Frontal cortex (tissue), 4 donors: ENCODE data around the gene EIF2A. TPM values are rescaled to one million over a fixed set of nuclear protein-coding genes. Genes with fewer than 3 reads are reported as not detected.

ENCODE experiments used
- DNase-seq, 2 donors: peaks; one replicate each; pipeline ENCODE4 v3.0.0; 2012; ENCODE audit warnings: low spot score in 2 of 2
- FAIRE-seq: peaks from 2 replicates; lab custom pipeline; 2012; peaks lifted over from hg19 to GRCh38; lab: Jason Lieb, UNC
- total RNA-seq: library from RNA; depleted of rRNA; stranded (reverse); fragments of >200 nt; gene quantifications from one replicate; pipeline ENCODE4 v1.2.3, GENCODE V29; 2014
- donor health status: control.
- donor health status: control.
- donor health status: control.

The EIF2A gene
- total RNA-seq, 1 donor from 2014 or later = 201 TPM

- FAIRE-seq (no peak), DNase-seq (no peak)
Observed at GRCh38 chr3:150540991-150541390, 5.6 kb upstream of the EIF2A start.

- DNase-seq (no peak), FAIRE-seq (no peak)
Observed at GRCh38 chr3:150543128-150543527, 3.5 kb upstream of the EIF2A start.

GRCh38 chr3:150543531-150543930, 3.1 kb upstream of the EIF2A start:
- no peak for FAIRE-seq
- DNase-seq = no peak

- no peak for FAIRE-seq
Observed at GRCh38 chr3:150544041-150544440, 2.5 kb upstream of the EIF2A start.

GRCh38 chr3:150544726-150545125, 1.9 kb upstream of the EIF2A start:
- FAIRE-seq (no peak), DNase-seq (no peak)

More at GRCh38 chr3:150544041-150544440, 2.5 kb upstream of the EIF2A start:
- no peak for DNase-seq

GRCh38 chr3:150545419-150546225, 965 bp upstream of the EIF2A start:
- FAIRE-seq = no peak
- no peak for DNase-seq

GRCh38 chr3:150547045-150547741, 606 bp downstream of the EIF2A start:
- FAIRE-seq = no peak
- no peak for DNase-seq

- FAIRE-seq = no peak
- DNase-seq = no peak
Observed at GRCh38 chr3:150555859-150556436, 9.4 kb downstream of the EIF2A start.

- DNase-seq (no peak), FAIRE-seq (no peak)
Observed at GRCh38 chr3:150556792-150557191, 10.2 kb downstream of the EIF2A start.

- FAIRE-seq (no peak), DNase-seq (no peak)
Observed at GRCh38 chr3:150557725-150558124, 11.1 kb downstream of the EIF2A start.

GRCh38 chr3:150564243-150564642, 17.7 kb downstream of the EIF2A start:
- FAIRE-seq (peak; percentile 36), DNase-seq (no peak)

GRCh38 chr3:150567328-150567727, 20.7 kb downstream of the EIF2A start:
- FAIRE-seq (no peak), DNase-seq (no peak)

GRCh38 chr3:150577855-150578254, 31.3 kb downstream of the EIF2A start:
- DNase-seq (no peak), FAIRE-seq (no peak)

- DNase-seq (no peak), FAIRE-seq (no peak)
Observed at GRCh38 chr3:150581174-150581573, 34.6 kb downstream of the EIF2A start.

- no peak for DNase-seq
- FAIRE-seq = no peak
Observed at GRCh38 chr3:150582620-150583019, 36.0 kb downstream of the EIF2A start.

- FAIRE-seq (no peak), DNase-seq (no peak)
Observed at GRCh38 chr3:150583028-150583427, 36.4 kb downstream of the EIF2A start.

GRCh38 chr3:150588027-150588830, 41.6 kb downstream of the EIF2A start:
- DNase-seq (no peak), FAIRE-seq (no peak)

GRCh38 chr3:150589759-150590158, 43.2 kb downstream of the EIF2A start:
- FAIRE-seq (no peak), DNase-seq (no peak)

GRCh38 chr3:150594150-150594549, 47.6 kb downstream of the EIF2A start:
- no peak for DNase-seq
- no peak for FAIRE-seq

GRCh38 chr3:150597646-150598045, 51.1 kb downstream of the EIF2A start:
- FAIRE-seq (no peak), DNase-seq (no peak)
